Measurements from ENCODE around the gene BACH2. TPM values are rescaled to one million over a fixed set of nuclear protein-coding genes. Genes with fewer than 3 reads are reported as not detected.
"Not testable (repeated sequence)": the region's sequence is repeated elsewhere in the genome, so short reads cannot be mapped to it uniquely, and the experiment has no call there.

Gene BACH2
- total RNA-seq, 1 donor from 2014 or later: 2.8 TPM

GRCh38 chr6:89910902-89911240, 385.8 kb downstream of the BACH2 start:
- no peak for DNase-seq (ENCODE audit: low read depth in 2 of 2)

- DNase-seq (ENCODE audit: low read depth in 2 of 2): not testable (repeated sequence)
These were observed 386.4 kb downstream of the BACH2 start for GRCh38 chr6:89910001-89910901.

- peak; percentile 71 to 72 for DNase-seq (ENCODE audit: low read depth in 2 of 2)
These were observed 401.3 kb downstream of the BACH2 start for GRCh38 chr6:89895276-89895874.

- no peak for DNase-seq (ENCODE audit: low read depth in 2 of 2)
These were observed 402.5 kb downstream of the BACH2 start, which contains the start of gene GJA10 for GRCh38 chr6:89894169-89894568. Gene GJA10, plus strand, starts transcription at chr6:89894469. Its CDS starts 0 bp downstream, at chr6:89894469.

GRCh38 chr6:89892577-89892976, 404.1 kb downstream of the BACH2 start:
- not testable (repeated sequence) for DNase-seq (ENCODE audit: low read depth in 2 of 2)

- not testable (repeated sequence) for DNase-seq (ENCODE audit: low read depth in 2 of 2)
These were observed 405.7 kb downstream of the BACH2 start for GRCh38 chr6:89890845-89891528.

GRCh38 chr6:89888871-89889270, 407.8 kb downstream of the BACH2 start:
- DNase-seq (ENCODE audit: low read depth in 2 of 2): no peak

GRCh38 chr6:89888138-89888514, 408.5 kb downstream of the BACH2 start:
- no peak for DNase-seq (ENCODE audit: low read depth in 2 of 2)

GRCh38 chr6:89887452-89888137, 409.0 kb downstream of the BACH2 start:
- no peak for DNase-seq (ENCODE audit: low read depth in 2 of 2)

GRCh38 chr6:89886378-89887120, 410.1 kb downstream of the BACH2 start:
- no peak for DNase-seq (ENCODE audit: low read depth in 2 of 2)

Measured in lung microvascular endothelial cell (primary cell).